ENCODE results near the gene ATP11A.

- TF ChIP-seq POLR2A (IDR thresholded peaks at IDR 0.05) (no peak), POLR2AphosphoS5 (IDR thresholded peaks at IDR 0.05) (no peak)
- TF ChIP-seq, protein P1, sequence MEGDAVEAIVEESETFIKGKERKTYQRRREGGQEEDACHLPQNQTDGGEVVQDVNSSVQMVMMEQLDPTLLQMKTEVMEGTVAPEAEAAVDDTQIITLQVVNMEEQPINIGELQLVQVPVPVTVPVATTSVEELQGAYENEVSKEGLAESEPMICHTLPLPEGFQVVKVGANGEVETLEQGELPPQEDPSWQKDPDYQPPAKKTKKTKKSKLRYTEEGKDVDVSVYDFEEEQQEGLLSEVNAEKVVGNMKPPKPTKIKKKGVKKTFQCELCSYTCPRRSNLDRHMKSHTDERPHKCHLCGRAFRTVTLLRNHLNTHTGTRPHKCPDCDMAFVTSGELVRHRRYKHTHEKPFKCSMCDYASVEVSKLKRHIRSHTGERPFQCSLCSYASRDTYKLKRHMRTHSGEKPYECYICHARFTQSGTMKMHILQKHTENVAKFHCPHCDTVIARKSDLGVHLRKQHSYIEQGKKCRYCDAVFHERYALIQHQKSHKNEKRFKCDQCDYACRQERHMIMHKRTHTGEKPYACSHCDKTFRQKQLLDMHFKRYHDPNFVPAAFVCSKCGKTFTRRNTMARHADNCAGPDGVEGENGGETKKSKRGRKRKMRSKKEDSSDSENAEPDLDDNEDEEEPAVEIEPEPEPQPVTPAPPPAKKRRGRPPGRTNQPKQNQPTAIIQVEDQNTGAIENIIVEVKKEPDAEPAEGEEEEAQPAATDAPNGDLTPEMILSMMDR (IDR thresholded peaks at IDR 0.05), result no peak
These were observed 28.5 kb upstream of the ATP11A start for GRCh38 chr13:112661291-112661690.

All from sigmoid colon (tissue), 4 donors.